GM10847 (cell line): Measurements from ENCODE around the gene ERVK3-1.

Source experiments
- POLR2A ChIP-seq: IDR thresholded peaks from 2 replicates; pipeline ENCODE4 v1.6.1; 2011; ENCODE audit not compliant: insufficient read length; ENCODE audit errors: extremely low read depth

Gene ERVK3-1, protein sequence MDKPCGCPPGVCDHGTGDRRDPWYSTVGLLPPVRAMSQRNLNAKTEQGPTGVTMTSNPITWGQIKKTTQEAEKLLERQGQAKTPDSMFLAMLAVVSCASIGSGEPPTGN

DNA sequence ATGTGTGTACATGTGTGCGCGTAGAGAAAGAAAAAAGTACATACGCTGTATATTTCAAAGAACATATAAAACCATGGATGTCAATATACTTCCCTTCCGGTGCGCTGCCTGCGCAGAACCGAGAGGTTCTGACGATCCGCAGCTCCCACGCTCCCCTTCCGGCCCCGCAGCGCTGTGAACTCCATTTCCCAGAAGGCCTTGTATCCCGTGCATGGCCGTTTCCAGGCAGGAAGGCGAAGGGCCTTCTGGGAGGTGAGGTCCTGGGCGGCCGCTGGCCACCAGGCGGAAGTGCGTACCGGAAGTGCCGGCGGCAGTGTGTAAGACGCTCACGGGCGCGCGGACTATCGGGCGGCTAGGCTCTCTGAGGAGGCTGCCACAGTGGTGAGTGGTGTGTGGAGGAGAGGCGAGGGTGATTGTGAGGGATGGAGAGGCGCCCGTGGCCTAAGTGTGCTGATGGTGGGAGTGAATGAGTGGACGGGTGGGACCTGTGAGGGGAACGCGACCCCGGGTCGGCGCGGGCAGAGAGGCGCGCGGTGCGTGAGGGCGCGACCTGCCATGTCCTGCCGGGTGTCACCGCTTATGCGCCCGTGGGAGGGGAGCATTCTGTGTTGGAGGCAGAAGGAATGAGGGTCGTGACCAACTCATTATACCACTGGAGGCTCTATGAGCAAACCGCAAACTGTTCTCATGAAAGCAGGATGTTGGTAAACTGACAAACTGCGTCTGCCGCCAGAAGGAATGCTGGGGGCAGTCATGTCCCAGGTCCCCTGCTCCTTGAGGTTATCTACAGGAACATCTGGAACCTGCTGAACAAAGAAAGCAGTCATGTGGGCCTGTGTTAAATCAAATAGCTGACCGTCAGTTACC is at the start of gene ERVK3-1:
Gene ERVK3-1, plus strand, starts transcription at position 313 of the 867 bp plus-strand sequence. CDS start 6,792 bp downstream, outside the sequence.
- TF ChIP-seq POLR2A = peak; percentile 95

GRCh38 chr19:58261600-58261967 is 43.6 kb upstream of the ERVK3-1 start:
- TF ChIP-seq POLR2A = no peak

GRCh38 chr19:58261968-58262921 is 42.9 kb upstream of the ERVK3-1 start:
- no peak for TF ChIP-seq POLR2A

DNA sequence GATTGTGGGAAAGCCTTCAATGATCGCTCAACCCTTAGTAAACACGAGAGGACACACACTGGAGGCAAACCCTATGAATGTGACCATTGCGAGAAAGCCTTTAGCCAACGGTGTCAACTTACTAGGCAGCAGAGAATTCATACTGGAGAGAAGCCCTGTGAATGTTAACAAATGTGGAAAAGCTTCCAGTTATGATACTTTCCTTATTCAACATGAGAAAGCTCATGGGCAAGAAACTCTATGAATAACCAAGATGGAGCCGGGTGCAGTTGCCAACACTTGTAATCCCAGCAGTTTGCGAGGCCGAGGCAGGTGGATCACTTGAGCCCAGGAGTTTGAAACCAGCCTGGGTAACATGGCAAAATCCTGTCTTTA is 42.3 kb upstream of the ERVK3-1 start:
- TF ChIP-seq POLR2A = no peak

- TF ChIP-seq POLR2A = no peak
These were observed 40.1 kb upstream of the ERVK3-1 start for GRCh38 chr19:58265100-58265499.

- TF ChIP-seq POLR2A = no peak
These were observed 36.8 kb upstream of the ERVK3-1 start for GRCh38 chr19:58268344-58268743.

DNA sequence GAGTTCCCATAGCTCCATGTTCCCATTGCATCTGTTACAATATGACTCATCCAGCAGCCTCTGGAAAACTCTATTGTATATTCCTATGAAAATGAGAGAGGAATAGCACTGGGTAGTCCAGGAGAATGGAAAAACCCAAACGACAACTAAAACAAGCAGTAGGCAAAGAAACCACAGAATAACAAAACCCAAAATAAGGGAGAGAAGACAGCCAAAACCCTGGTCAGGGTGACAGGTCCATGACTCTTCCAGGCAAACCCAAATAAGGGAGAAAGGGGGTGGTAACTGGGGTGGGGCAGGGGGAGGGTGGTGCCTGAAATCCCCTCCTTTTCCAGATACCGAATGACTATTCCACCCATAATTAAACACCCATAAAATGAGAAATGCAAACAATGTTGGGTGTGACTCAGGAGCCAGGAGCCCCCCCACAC is 30.4 kb upstream of the ERVK3-1 start:
- no peak for TF ChIP-seq POLR2A

GRCh38 chr19:58275564-58275963 is 29.6 kb upstream of the ERVK3-1 start:
- no peak for TF ChIP-seq POLR2A

GRCh38 chr19:58277197-58277596 is 28.0 kb upstream of the ERVK3-1 start:
- TF ChIP-seq POLR2A = no peak

DNA sequence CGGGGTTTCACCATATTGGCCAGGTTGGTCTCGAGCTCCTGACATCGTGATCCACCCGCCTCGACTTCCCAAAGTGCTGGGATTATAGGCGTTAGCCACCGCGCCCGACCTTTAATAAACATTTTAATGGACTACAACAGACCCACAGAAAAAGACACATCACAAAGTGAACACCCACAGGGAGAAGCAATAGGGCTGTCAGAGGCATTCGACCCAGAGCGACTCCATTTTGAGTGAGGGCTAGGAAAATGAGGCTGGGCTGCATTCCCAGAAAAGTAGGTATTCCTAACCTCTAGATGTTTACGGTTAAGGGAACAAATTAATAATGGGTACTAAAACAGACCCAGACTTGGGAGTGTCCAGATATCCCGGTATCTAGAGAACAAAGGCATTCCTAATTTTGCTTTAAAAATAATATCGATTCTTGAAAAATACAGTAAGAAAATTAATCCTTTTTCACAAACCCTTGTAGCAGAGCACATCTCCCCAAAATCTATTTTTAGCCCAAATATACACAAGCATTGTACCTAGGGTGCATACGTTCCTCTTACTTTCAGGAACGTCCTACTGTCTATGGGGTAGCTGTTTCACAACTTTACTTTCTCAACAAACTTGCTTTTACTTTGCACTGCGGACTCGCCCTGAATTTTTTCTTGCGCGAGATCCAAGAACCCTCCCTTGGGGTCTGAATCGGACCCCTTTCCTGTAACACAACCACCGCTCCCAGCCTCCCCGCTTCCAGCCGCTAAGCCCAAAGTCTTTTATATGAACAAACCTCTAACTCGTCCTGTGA is 27.2 kb upstream of the ERVK3-1 start:
- TF ChIP-seq POLR2A = no peak

DNA sequence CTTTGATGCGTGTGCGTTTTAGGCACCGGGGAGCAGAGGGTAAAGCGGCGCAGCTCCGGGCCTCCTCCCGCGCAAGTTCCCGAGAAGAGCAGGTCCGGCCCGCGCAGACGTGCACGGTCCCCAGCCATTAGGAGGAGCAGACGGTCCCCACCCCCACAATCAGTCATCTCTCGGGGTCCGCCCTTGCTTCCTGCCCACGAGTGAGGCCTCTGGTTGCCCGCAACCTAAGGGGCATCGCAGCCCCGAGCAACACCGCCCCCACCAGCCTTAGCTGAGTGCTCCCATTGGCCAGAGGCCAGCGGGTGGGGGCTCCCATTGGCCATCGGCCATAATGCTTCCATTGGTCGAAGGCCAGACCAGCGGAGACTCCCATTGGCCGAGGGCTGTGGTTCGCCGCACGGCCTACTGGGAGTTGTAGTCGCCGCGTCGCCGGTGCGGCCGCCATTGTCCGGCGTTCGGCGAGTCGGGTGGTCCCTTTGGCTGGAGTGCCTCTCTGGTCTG is 26.6 kb upstream of the ERVK3-1 start, which contains the start of gene ZNF8:
Gene ZNF8, plus strand, starts transcription at position 415 of the 501 bp plus-strand sequence. CDS start 127 bp downstream, outside the sequence.
- peak; percentile 78 for TF ChIP-seq POLR2A

DNA sequence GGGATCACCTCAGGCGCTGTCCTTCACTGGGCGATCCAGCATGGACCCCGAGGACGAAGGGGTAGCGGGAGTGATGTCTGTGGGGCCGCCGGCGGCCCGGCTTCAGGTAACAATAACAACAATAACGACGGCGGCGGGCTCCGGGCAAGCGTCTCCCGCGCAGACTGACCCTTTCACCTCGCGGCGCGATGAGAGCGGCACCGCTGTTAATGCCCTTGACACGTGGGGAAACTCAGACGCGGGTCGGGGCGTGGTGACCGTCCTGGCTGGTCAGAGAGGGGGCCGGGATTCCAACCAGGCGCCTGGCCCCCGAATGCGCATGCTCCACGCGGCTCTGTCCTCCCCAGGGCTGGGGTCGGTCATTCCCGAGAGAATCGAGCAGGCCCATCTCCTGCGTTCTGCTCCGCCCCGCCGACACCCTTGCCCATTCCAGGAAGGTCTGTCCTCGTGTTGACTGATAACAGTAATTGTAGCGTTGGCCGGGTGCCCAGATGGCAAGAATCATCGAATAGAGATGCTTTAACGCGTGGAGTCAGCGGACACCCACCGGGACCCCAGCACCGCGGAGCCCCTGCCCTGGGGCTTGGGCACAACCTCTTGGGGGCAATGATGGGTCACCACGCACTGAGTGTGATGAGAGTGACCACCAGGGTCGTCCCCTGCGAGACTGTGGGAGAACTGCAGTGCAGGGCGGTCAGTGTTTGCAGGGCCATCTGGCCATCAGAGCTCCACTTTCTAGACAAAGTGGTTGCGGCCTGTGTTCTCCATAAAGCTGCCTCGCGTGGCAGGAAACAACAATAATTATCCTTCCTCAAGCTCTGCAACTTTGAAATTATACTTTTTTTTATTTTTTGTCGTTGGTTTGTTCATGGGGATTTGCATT is 25.9 kb upstream of the ERVK3-1 start:
- TF ChIP-seq POLR2A = no peak

DNA sequence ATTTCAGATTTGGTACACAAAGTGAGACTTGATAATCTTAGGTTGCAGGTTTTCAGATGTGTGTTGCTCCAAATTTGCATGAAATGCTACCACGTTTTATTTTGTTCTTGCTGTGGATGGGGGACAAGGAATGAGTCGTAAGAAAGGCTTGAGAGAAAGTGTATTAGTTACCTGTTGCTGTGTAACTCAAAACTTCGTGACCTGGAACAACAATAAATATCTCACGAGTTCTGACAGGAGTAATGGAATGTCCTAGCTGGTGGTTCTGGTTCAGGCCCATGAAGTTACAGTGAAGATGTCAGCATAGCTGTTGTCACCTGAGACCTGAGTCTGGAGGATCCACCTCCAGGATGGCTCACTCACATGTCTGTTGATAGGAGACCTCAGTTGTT is 25.3 kb upstream of the ERVK3-1 start:
- TF ChIP-seq POLR2A = no peak
